SK-N-SH (cell line): ENCODE data around the gene NUDT1. TPM values are rescaled to one million over a fixed set of nuclear protein-coding genes. Genes with fewer than 3 reads are reported as not detected.

Experiments
- CTCF ChIA-PET: fragments of 300-600, 350-600 bp; formaldehyde crosslinking; extraction: SDS; loops from one replicate; lab custom pipeline; 2021; lab: Yijun Ruan, JAX
- POLR2A ChIA-PET: fragments of 350-600 bp; sonication (Branson Sonifier 250); formaldehyde crosslinking; extraction: SDS; loops from one replicate; lab custom pipeline; 2020; ENCODE audit warnings: antibody characterized with exemption, inconsistent platforms; lab: Yijun Ruan, JAX
- DNase-seq: peaks from one replicate; pipeline ENCODE4 v3.0.0; 2012
- H2AFZ ChIP-seq: fragments of 200-600 bp; sonication (generic); 2 replicates; pipeline ENCODE4 v1.8.1; 2016; ENCODE audit warnings: antibody characterized with exemption, mild to moderate bottlenecking, low read depth
- H3F3A ChIP-seq: fragments of 200-600 bp; sonication (generic); replicated peaks from 2 replicates; pipeline ENCODE3; 2016; ENCODE audit warnings: antibody characterized with exemption, mild to moderate bottlenecking; ENCODE audit not compliant: insufficient read depth
- H3K27ac ChIP-seq, 2 experiments: fragments of 200-500 bp in 1 of 2; fragments of 200-600 bp in 1 of 2; sonication (Bioruptor generic) in 1 of 2; sonication (generic), shearing (Covaris generic) in 1 of 2; 2 replicates each; pipeline versions ENCODE4 v1.5.1 to v1.6.1; 2014 to 2016; ENCODE audit warnings: low read depth in 2 of 2, inconsistent platforms in 1 of 2, low read length in 1 of 2, mild to moderate bottlenecking in 1 of 2, mixed read lengths in 1 of 2
- H3K27me3 ChIP-seq: fragments of 200-600 bp; sonication (generic), shearing (Covaris generic); 2 replicates; pipeline ENCODE4 v1.6.1; 2016; ENCODE audit warnings: mixed run types; ENCODE audit not compliant: insufficient read depth
- H3K36me3 ChIP-seq, 2 experiments: fragments of 200-500 bp in 1 of 2; fragments of 200-600 bp in 1 of 2; sonication (Bioruptor generic) in 1 of 2; sonication (generic) in 1 of 2; replicated peaks in 1 of 2; 2 replicates each; pipeline versions ENCODE3 to v1.5.1; 2014 to 2016; ENCODE audit warnings: low read length in 1 of 2, mild to moderate bottlenecking in 1 of 2; ENCODE audit not compliant: insufficient read depth in 2 of 2, control insufficient read depth in 1 of 2
- H3K4me1 ChIP-seq, 2 experiments: fragments of 200-500 bp in 1 of 2; fragments of 200-600 bp in 1 of 2; sonication (Bioruptor generic) in 1 of 2; sonication (generic), shearing (Covaris generic) in 1 of 2; 2 replicates each; pipeline versions ENCODE4 v1.5.1 to v1.6.1; 2014 to 2016; ENCODE audit warnings: low read depth in 1 of 2, low read length in 1 of 2, mixed run types in 1 of 2; ENCODE audit not compliant: insufficient read depth in 2 of 2, control insufficient read depth in 1 of 2
- H3K4me2 ChIP-seq: fragments of 200-600 bp; sonication (generic), shearing (Covaris generic); 2 replicates; pipeline ENCODE4 v1.6.1; 2017; ENCODE audit warnings: mixed run types
- H3K4me3 ChIP-seq, 2 experiments: fragments of 200-500 bp in 1 of 2; fragments of 200-600 bp in 1 of 2; sonication (Bioruptor generic) in 1 of 2; sonication (generic), shearing (Covaris generic) in 1 of 2; 2 replicates each; pipeline versions ENCODE4 v1.5.1 to v1.8.1; 2014 to 2016; ENCODE audit warnings: low read depth in 2 of 2, inconsistent platforms in 1 of 2, low read length in 1 of 2, mild to moderate bottlenecking in 1 of 2, mixed read lengths in 1 of 2, moderate library complexity in 1 of 2
- H3K79me2 ChIP-seq: fragments of 200-600 bp; sonication (generic); 2 replicates; pipeline ENCODE4 v1.8.1; 2017; ENCODE audit warnings: mild to moderate bottlenecking; ENCODE audit not compliant: insufficient read depth
- H3K9ac ChIP-seq: fragments of 200-600 bp; sonication (generic); 2 replicates; pipeline ENCODE4 v1.6.1; 2017; ENCODE audit warnings: mixed run types
- H3K9me2 ChIP-seq: fragments of 200-600 bp; sonication (generic); 2 replicates; pipeline ENCODE4 v1.6.1; 2017; ENCODE audit warnings: mixed run types
- H3K9me3 ChIP-seq: fragments of 200-600 bp; sonication (generic); 2 replicates; pipeline ENCODE4 v1.6.1; 2017; ENCODE audit warnings: mixed run types, mild to moderate bottlenecking, moderate library complexity
- H4K20me1 ChIP-seq: fragments of 200-600 bp; sonication (generic); 2 replicates; pipeline ENCODE4 v1.6.1; 2017; ENCODE audit warnings: mild to moderate bottlenecking, mixed run types; ENCODE audit not compliant: insufficient read depth
- EP300 ChIP-seq, 2 experiments: IDR thresholded peaks; 2 replicates each; pipeline versions ENCODE4 v1.4.0 to v1.6.1; 2012; ENCODE audit warnings: borderline replicate concordance in 1 of 2, low read depth in 1 of 2, low read length in 1 of 2
- EZH2phosphoT487 ChIP-seq: fragments of 200-600 bp; sonication (generic); IDR thresholded peaks from 2 replicates; pipeline ENCODE4 v1.6.1; 2017; ENCODE audit warnings: low read depth, mixed run types, mild to moderate bottlenecking, antibody characterized with exemption, moderate library complexity, borderline replicate concordance
- FOSL2 ChIP-seq: IDR thresholded peaks from 2 replicates; pipeline ENCODE4 v1.4.0; 2012; ENCODE audit warnings: low read depth, mild to moderate bottlenecking, moderate library complexity, borderline replicate concordance
- FOXM1 ChIP-seq: IDR thresholded peaks from 2 replicates; pipeline ENCODE4 v1.4.0; 2012; ENCODE audit warnings: low read depth, mild to moderate bottlenecking
- GATA2 ChIP-seq: sonication (generic); formaldehyde crosslinking; IDR thresholded peaks from 2 replicates; pipeline ENCODE4 v1.5.0; 2020; ENCODE audit warnings: mild to moderate bottlenecking, missing genetic modification reagents
- MEF2A ChIP-seq: IDR thresholded peaks from 2 replicates; pipeline ENCODE4 v1.4.0; 2012; ENCODE audit warnings: low read depth, borderline replicate concordance
- MXI1 ChIP-seq: IDR thresholded peaks from 2 replicates; pipeline ENCODE4 v1.6.1; 2012; ENCODE audit warnings: mild to moderate bottlenecking, low read depth, low read length, improper control_type of control experiment
- NFIC ChIP-seq: IDR thresholded peaks from 2 replicates; pipeline ENCODE4 v1.4.0; 2012; ENCODE audit warnings: borderline replicate concordance
- RCOR1 ChIP-seq: fragments of 150-350 bp; IDR thresholded peaks from 2 replicates; pipeline ENCODE4 v1.6.1; 2017; ENCODE audit warnings: antibody characterized with exemption, low read length
- RFX5 ChIP-seq: IDR thresholded peaks from 2 replicates; pipeline ENCODE4 v1.6.1; 2012; ENCODE audit warnings: mild to moderate bottlenecking, improper control_type of control experiment, low read length
- SMC3 ChIP-seq: IDR thresholded peaks from 2 replicates; pipeline ENCODE4 v1.6.1; 2012; ENCODE audit warnings: low read depth, low read length, improper control_type of control experiment
- TAF1 ChIP-seq: IDR thresholded peaks from 2 replicates; pipeline ENCODE4 v1.6.1; 2012; ENCODE audit warnings: low read depth, mild to moderate bottlenecking, low read length, moderate library complexity, borderline replicate concordance
- TCF12 ChIP-seq: IDR thresholded peaks from 2 replicates; pipeline ENCODE4 v1.4.0; 2012
- TEAD4 ChIP-seq: IDR thresholded peaks from 2 replicates; pipeline ENCODE4 v1.4.0; 2012; ENCODE audit warnings: mild to moderate bottlenecking, borderline replicate concordance; ENCODE audit not compliant: insufficient read depth
- YY1 ChIP-seq: IDR thresholded peaks from 2 replicates; pipeline ENCODE4 v1.4.0; 2012; ENCODE audit warnings: low read depth, mild to moderate bottlenecking
- WGBS: methylation state at CpG from one replicate; pipeline ENCODE4 v1.1.6; 2017; ENCODE audit warnings: low lambda C conversion rate; 5-methylcytosine and 5-hydroxymethylcytosine counted together
- polyA plus RNA-seq, 3 experiments: library from polyadenylated mRNA; depleted of rRNA; stranded (reverse); fragments of >200 nt; gene quantifications; 2 replicates each; pipeline ENCODE4 v1.2.3, GENCODE V29; 2012
- TF ChIP-seq, protein P1 (sequence below): IDR thresholded peaks from 2 replicates; pipeline ENCODE4; 2012
- TF ChIP-seq, protein P2 (sequence below): fragments of 200-600 bp; sonication (generic); IDR thresholded peaks from 2 replicates; pipeline ENCODE4 v1.6.1; 2017; ENCODE audit warnings: antibody characterized with exemption, mild to moderate bottlenecking, moderate library complexity
- TF ChIP-seq, protein P3 (sequence below): IDR thresholded peaks from 2 replicates; pipeline ENCODE4 v1.4.0; 2012; ENCODE audit warnings: low read depth, borderline replicate concordance

Gene NUDT1
- polyA plus RNA-seq, 1 of the 3 experiments (the other 2 are of a cell fraction), result 98.1 TPM

DNA sequence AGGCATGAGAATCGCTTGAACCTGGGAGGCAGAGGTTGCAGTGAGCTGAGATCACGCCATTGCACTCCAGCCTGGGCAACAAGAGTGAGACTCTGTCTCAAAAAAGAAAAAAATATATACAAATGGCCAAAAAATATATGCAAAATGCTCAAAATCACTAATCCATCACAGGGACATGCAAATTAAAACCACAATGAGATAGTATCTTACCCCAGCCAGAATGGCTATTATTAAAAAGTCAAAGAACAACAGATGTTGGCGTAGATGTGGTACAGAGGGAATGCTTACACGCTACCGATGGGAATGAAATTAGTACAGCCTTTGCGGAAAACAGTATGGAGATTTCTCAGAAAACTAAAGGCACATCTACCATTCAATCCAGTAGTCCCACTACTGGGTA, 54.8 kb downstream of the NUDT1 start (continued):
- TF ChIP-seq RFX5 (no peak), EP300 (IDR thresholded peaks at IDR 0.05; ENCODE audit: borderline replicate concordance in 1 of 2, low read depth in 1 of 2, low read length in 1 of 2) (no peak), TCF12 (no peak), RCOR1 (no peak)

DNA sequence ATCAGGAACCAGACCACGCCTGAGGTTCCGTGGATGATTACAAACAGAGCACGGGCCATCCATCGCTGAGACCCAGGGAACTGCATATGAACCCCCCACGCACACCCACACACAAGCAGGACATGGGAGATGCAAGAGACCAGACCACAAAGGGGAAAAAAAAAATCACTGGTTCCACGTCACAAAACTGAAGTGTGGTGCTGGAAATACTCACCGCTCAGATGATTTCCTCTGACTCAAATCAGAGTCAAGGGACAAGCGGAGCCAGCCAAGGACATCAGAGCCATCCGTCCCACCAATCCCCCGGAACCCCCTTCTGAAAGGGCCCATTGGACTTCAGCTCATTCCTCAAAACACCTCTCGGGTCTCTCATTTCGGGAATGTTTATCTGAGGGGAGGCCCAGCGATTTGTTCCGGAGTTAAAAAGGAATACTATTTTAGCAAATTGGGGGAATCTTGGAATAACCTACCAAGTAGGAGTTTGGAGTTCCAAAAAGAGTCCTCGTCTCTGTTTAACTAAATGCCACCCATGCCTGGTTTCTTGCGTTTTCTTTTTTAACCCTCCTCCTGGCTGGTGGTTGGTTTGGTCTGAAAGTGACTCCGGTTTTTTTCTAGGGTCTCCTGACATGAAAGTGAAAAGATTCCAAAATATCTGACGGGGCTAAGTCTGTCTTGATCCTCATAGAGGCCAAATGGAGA, 57.3 kb downstream of the NUDT1 start:
- H3K79me2 ChIP-seq, result peaks cover 27% of the 10 kb centered on the region; the same call in 1 of the 2 replicates
- no peaks in the 10 kb centered on the region for H3K27me3 ChIP-seq
- H3K27ac ChIP-seq, result no peak overlapping the region
- DNase-seq, result no peak
- H4K20me1 ChIP-seq, result peaks cover 6% of the 10 kb centered on the region; the same call in 1 of the 2 replicates
- CTCF ChIA-PET, result no interaction called here
- H3K4me2 ChIP-seq, result no peak overlapping the region
- peaks cover 3% of the 10 kb centered on the region for H3F3A ChIP-seq
- POLR2A ChIA-PET, result no interaction called here
- no peaks in the 10 kb centered on the region for H3K36me3 ChIP-seq
- H3K9me3 ChIP-seq, result no peaks in the 10 kb centered on the region
- no peak for TF ChIP-seq NFIC
- TF ChIP-seq MXI1, result no peak
- TF ChIP-seq, protein P1, sequence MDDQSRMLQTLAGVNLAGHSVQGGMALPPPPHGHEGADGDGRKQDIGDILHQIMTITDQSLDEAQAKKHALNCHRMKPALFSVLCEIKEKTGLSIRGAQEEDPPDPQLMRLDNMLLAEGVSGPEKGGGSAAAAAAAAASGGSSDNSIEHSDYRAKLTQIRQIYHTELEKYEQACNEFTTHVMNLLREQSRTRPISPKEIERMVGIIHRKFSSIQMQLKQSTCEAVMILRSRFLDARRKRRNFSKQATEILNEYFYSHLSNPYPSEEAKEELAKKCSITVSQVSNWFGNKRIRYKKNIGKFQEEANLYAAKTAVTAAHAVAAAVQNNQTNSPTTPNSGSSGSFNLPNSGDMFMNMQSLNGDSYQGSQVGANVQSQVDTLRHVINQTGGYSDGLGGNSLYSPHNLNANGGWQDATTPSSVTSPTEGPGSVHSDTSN, result no peak
- TF ChIP-seq, protein P2, sequence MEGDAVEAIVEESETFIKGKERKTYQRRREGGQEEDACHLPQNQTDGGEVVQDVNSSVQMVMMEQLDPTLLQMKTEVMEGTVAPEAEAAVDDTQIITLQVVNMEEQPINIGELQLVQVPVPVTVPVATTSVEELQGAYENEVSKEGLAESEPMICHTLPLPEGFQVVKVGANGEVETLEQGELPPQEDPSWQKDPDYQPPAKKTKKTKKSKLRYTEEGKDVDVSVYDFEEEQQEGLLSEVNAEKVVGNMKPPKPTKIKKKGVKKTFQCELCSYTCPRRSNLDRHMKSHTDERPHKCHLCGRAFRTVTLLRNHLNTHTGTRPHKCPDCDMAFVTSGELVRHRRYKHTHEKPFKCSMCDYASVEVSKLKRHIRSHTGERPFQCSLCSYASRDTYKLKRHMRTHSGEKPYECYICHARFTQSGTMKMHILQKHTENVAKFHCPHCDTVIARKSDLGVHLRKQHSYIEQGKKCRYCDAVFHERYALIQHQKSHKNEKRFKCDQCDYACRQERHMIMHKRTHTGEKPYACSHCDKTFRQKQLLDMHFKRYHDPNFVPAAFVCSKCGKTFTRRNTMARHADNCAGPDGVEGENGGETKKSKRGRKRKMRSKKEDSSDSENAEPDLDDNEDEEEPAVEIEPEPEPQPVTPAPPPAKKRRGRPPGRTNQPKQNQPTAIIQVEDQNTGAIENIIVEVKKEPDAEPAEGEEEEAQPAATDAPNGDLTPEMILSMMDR, result no peak
- no peak for TF ChIP-seq SMC3
- no peak for TF ChIP-seq FOXM1
- no peak for TF ChIP-seq EZH2phosphoT487
- no peak for TF ChIP-seq RFX5
- no peak for TF ChIP-seq YY1
- no peak for TF ChIP-seq TAF1
- no peak for TF ChIP-seq FOSL2
- TF ChIP-seq GATA2, result no peak
- TF ChIP-seq, protein P3, sequence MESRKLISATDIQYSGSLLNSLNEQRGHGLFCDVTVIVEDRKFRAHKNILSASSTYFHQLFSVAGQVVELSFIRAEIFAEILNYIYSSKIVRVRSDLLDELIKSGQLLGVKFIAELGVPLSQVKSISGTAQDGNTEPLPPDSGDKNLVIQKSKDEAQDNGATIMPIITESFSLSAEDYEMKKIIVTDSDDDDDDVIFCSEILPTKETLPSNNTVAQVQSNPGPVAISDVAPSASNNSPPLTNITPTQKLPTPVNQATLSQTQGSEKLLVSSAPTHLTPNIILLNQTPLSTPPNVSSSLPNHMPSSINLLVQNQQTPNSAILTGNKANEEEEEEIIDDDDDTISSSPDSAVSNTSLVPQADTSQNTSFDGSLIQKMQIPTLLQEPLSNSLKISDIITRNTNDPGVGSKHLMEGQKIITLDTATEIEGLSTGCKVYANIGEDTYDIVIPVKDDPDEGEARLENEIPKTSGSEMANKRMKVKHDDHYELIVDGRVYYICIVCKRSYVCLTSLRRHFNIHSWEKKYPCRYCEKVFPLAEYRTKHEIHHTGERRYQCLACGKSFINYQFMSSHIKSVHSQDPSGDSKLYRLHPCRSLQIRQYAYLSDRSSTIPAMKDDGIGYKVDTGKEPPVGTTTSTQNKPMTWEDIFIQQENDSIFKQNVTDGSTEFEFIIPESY, result no peak
- no peak for TF ChIP-seq MEF2A
- no peak for TF ChIP-seq TEAD4
- TF ChIP-seq, all 33 proteins: peak for 0
- H3K9me2 ChIP-seq, result no peaks in the 10 kb centered on the region
- no peak overlapping the region for H2AFZ ChIP-seq
- no peaks in the 10 kb centered on the region for H3K4me1 ChIP-seq
- H3K9ac ChIP-seq, result no peak overlapping the region
- WGBS, result 92% methylated on average over 18 of the region's 18 CpGs
- H3K4me3 ChIP-seq, result no peak overlapping the region
